ENCODE data around the gene PPP1R15A.
"Not testable (repeated sequence)": the region's sequence is repeated elsewhere in the genome, so short reads cannot be mapped to it uniquely, and the experiment has no call there.

Gene PPP1R15A

GRCh38 chr19:48859711-48860572 lies 12.3 kb upstream of the PPP1R15A start:
- no peak for DNase-seq

GRCh38 chr19:48861313-48861712 lies 10.9 kb upstream of the PPP1R15A start:
- DNase-seq: no peak

DNA sequence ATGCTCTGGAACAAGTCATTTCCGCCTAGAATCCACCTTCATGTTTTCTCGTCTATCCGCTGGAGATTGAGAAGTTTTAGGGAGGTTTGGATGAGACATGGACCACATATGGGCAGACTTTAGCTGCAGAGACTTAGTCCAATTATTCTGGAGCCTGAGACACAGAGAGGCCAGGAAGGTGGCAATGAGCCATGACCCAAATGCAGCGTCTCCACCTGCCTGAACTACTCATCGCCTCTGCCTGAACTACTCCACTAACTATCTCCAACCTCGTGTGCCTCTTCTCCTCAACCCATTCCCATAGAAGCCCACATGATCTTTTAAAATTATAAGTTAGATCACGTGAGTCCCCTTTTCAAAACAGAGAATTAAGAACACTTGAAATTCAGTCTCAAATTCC lies 9.4 kb upstream of the PPP1R15A start:
- DNase-seq: no peak

- DNase-seq: no peak
Observed at GRCh38 chr19:48866692-48867091, 5.5 kb upstream of the PPP1R15A start.

DNA sequence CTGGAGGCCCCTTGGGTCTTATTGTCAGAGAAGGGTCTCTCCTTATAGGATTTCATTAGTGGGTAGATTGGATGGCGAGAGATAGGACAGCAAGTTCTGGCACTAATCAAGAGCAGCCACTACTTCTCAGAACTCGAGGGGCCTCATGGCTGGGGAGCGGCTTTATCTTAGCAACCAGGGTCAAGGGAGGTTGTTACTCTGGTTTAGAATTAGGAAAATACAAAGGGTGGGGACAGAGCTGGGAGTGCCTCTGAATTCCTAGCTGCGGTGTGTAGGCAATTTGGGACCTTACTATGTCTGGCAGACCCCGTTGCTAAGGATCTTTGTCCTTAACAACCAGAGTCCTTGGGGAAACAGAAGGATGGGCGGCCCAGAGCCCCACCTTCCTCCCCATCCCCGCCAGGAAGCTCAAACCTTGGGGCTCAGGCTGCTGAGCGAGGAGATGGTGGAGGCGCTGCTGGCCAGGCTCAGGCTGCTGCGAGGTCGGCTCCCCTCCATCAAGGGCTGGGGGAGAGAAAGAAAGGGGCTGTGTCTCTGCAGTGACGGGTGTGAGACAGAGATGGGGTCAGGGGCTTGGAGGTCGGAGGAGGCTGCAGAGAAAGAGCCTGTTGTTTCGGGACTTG lies 5.0 kb upstream of the PPP1R15A start:
- no peak for DNase-seq

GRCh38 chr19:48867746-48868113 lies 4.5 kb upstream of the PPP1R15A start:
- DNase-seq: no peak

DNA sequence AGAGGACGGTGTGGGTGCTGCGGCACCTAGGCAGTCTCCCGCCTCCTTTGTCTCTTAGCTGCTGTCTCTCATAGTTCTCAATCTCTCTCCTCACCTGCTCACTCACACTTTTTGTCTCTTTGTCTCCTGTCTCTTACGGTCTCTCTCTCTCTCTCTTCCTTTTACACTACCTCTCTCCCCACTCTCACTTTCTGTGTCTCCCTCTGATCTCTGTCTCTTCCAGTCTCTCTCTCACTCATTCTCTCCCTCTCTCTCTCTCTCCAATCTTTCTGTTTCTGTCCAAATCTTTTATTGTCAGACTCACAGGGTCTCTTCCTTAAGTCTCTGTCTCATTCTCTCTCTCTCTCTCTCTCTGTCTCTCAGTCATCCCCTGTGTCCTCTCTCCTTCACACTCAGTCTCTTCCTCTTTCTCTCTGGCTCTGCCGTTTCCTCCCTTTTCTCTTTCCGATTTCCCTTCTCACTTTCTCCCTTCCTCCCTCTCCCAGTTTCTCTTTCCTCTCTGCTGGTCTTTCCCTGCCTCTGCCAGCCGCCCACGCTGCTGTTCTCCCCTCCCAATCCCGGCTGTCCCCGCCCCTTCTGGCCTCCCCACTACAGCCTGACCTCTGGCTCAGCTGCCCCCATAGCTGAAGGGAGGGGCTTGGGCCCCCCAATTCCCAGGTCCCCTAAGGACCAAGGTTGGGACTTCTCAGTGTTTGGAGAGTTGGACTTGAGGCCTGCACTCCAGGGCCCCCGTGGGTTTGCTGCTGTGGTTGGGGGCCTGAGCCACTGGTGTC lies 3.9 kb upstream of the PPP1R15A start, which contains the start of gene PLEKHA4:
Gene PLEKHA4 (minus strand): TSS at position 504 of the 773 bp plus-strand sequence. CDS start 997 bp downstream, outside the sequence.
- DNase-seq: no peak

- no peak for DNase-seq
Observed at GRCh38 chr19:48870048-48870447, 2.2 kb upstream of the PPP1R15A start.

DNA sequence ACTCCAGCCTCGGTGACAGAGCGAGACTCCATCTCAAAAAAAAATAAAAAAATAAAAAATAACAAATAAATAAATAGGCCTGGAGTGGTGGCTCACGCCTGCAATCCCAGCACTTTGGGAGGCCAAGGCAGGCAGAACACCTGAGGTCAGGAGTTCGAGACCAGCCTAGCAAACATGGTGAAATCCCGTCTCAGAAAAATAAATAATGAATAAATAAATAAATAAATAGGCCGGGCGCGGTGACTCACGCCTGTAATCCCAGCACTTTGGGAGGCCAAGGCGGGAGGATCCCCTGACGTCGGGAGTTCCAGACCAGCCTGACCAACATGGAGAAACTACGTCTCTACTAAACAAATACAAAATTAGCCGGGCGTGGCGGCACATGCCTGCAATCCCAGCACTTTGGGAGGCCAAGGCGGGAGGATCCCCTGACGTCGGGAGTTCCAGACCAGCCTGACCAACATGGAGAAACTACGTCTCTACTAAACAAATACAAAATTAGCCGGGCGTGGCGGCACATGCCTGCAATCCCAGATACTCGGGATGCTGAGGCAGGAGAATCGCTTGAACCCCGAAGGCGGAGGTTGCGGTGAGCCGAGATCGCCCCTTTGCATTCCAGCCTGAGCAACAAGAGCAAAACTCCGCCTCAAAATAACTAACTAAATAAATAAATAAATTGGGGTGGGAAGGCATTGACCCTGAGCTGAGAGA lies 595 bp upstream of the PPP1R15A start:
- not testable (repeated sequence) for DNase-seq

GRCh38 chr19:48872884-48873475 lies 759 bp downstream of the PPP1R15A start:
- no peak for DNase-seq

GRCh38 chr19:48873476-48874302 lies 1.5 kb downstream of the PPP1R15A start:
- DNase-seq: no peak

- no peak for DNase-seq
Observed at GRCh38 chr19:48874303-48875135, 2.3 kb downstream of the PPP1R15A start.

GRCh38 chr19:48876043-48876981 lies 4.1 kb downstream of the PPP1R15A start:
- DNase-seq: not testable (repeated sequence)

DNA sequence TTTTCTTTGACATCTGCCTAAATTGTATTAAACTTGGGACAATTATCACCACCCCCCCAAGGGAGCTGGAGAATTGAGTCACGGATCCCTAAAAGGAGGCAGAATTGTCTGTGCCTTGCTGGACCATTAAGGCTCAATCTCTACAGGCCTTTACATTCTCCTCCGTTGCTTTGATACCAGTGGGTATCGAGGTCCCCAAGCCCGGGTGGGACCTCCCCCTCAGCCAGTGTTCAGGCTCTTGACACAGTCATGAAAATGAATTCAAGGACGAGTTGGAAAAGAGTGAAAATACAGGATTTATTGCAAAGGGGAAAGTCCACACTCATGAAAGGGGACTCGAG lies 5.6 kb downstream of the PPP1R15A start:
- no peak for DNase-seq

DNA sequence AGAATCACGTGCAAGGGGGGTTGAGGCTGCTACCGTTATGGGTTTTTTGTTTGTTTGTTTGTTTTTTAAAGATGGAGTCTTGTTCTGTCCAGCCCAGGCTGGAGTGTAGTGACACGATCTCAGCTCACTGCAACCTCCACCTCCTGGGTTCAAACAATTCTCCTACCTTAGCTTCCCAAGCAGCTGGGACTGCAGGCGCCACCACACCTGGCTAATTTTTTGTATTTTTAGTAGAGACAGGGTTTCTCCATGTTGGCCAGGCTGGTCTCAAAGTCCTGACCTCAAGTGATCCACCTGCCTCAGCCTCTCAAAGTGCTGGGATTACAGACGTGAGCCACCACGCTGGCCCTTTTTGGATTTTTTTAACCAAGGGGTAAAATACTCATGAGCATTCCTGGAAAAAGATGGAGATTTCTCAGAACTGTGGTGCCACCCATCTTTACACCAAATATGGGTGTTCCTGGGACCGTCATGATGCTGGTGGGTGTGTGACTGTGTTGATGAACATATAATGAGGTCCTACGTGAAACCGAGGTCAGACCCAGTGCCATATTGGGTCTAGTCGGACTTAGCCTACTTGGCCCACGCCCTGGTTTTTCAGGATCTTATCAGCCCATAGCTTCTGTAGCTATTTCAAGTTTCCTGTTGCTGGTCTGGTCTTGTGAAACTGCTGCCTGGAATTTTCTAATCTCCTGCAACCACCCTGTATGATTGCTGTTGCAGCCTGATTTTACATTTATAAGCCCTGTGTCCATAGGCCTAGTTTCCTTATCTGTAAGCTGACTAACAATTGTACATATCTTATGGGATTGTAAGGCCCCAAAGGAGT lies 6.2 kb downstream of the PPP1R15A start:
- DNase-seq: no peak

DNA sequence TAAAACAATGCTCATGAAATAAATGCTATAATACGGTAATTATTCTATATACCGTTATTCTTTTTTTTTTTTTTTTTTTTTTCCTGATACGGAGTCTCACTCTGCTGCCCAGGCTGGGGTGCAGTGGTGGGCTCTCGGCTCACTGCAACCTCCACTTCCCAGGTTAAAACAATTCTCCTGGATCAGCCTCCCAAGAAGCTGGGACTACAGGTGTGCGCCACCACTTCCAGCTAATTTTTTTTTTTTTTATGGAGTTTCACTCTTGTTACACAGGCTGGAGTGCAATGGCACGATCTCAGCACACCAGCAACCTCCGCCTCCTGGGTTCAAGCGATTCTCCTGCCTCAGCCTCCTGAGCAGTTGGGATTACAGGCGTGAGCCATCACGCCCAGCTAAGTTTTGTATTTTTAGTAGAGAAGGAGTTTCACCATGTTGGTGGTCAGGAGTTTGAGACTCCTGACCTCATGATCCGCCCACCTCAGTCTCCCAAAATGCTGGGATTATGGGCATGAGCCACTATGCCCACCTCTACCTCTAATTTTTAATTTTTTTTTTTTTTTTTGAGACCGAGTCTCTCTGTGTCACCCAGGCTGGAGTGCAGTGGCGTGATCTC lies 6.9 kb downstream of the PPP1R15A start:
- no peak for DNase-seq

DNA sequence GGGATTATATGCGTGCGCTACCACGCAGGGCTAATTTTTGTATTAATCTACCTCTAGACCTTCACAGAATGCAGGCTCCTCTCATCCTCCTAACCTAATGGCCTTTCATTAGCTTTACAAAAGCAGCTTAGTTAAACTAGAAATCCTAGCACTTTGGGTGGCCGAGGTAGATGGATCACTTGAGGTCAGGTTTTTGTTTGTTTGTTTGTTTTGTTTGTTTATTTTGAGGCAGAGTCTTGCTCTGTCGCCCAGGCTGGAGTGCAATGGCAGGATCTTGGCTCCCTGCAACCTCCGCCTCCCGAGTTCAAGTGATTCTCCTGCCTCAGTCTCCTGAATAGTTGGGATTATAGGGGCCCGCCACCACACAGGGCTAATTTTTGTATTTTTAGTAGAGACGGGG lies 7.5 kb downstream of the PPP1R15A start:
- DNase-seq: not testable (repeated sequence)
